BLaER1 treated with 17β-estradiol and CSF1 and Interleukin-3, amounts not matched to agents 10 nM and 100 nM (cell line): ENCODE measurements around the gene FBXO17.

ENCODE experiments used
- H3K27ac ChIP-seq, 11 experiments: shearing (Covaris generic); formaldehyde crosslinking; 2 replicates each; pipeline ENCODE4 v1.8.1; 2022
- H3K27me3 ChIP-seq, 11 experiments: shearing (Covaris generic); formaldehyde crosslinking; 2 replicates each; pipeline ENCODE4 v1.8.1; 2022
- H3K36me3 ChIP-seq, 11 experiments: shearing (Covaris generic); formaldehyde crosslinking; 2 replicates each; pipeline ENCODE4 v1.8.1; 2022
- H3K4me1 ChIP-seq, 10 experiments: shearing (Covaris generic); formaldehyde crosslinking; 2 replicates each; pipeline ENCODE4 v1.8.1; 2022
- H3K4me2 ChIP-seq, 11 experiments: shearing (Covaris generic); formaldehyde crosslinking; 2 replicates each; pipeline ENCODE4 v1.8.1; 2022
- H3K4me3 ChIP-seq, 10 experiments: shearing (Covaris generic); formaldehyde crosslinking; 2 replicates each; pipeline ENCODE4 v1.8.1; 2022
- H3K9ac ChIP-seq, 11 experiments: shearing (Covaris generic); formaldehyde crosslinking; 2 replicates each; pipeline ENCODE4 v1.8.1; 2022
- H3K9me3 ChIP-seq, 11 experiments: shearing (Covaris generic); formaldehyde crosslinking; replicated peaks in 1 of 11; 2 replicates each; pipeline ENCODE4 v1.8.1; 2022
- H4K20me1 ChIP-seq, 11 experiments: shearing (Covaris generic); formaldehyde crosslinking; 2 replicates each; pipeline ENCODE4 v1.8.1; 2022
- Cebpa-rat ChIP-seq, 11 experiments: shearing (Covaris generic); IDR thresholded peaks; 2 replicates each; pipeline ENCODE4 v1.8.1; 2022

FBXO17 gene

DNA sequence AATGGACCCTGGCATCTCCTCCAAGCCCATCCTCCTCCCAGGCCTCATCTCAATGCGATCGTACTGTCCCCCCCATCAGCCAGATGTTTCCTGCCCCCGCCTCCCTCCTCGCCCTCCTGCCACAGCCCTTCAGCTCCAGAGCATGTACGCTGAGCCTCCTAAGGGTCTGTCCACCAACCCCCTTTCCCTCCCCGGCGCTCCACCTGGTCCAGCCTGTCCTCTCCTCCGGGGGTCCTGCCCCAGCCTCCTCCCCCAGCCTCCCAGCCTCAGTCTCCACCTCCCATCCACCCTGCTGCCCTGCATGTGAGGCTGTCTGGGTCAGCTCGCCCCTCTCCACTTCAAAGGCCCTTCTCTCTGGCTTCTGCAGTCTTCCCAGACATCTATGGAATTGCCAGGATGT, 80.6 kb downstream of the FBXO17 start:
- H3K27me3 ChIP-seq = no peaks in the 10 kb centered on the region
- H3K4me3 ChIP-seq = peak overlapping the region in 2 of 10 experiments; percentile 14 to 23; a peak in 3 of 20 replicates
- H3K4me1 ChIP-seq = peaks cover 45 to 66% (median 62%) of the 10 kb centered on the region in 10 experiments
- peaks cover 0 to 41% (median 6%) of the 10 kb centered on the region in 11 experiments; a peak in 7 of 22 replicates for H4K20me1 ChIP-seq
- peaks cover 2 to 45% (median 24%) of the 10 kb centered on the region in 11 experiments; a peak in 18 of 22 replicates for H3K36me3 ChIP-seq
- H3K4me2 ChIP-seq = peak overlapping the region; percentile 57 to 98 (median 85)
- TF ChIP-seq Cebpa-rat (IDR thresholded peaks at IDR 0.05) = no peak
- peak overlapping the region; percentile 38 to 90 (median 61); a peak in 21 of 22 replicates for H3K9ac ChIP-seq
- H3K9me3 ChIP-seq = no peaks in the 10 kb centered on the region
- peak overlapping the region in 8 of 11 experiments; percentile 49 to 77 (median 58); a peak in 17 of 22 replicates for H3K27ac ChIP-seq

- Histone ChIP-seq H3K4me2 (peak overlapping the region in 8 of 11 experiments; percentile 15 to 97 (median 86); a peak in 14 of 22 replicates), H3K27me3 (no peaks in the 10 kb centered on the region), H4K20me1 (peaks cover 0 to 38% (median 3%) of the 10 kb centered on the region in 11 experiments; a peak in 8 of 22 replicates), H3K4me3 (no peak overlapping the region), H3K9ac (peak overlapping the region in 4 of 11 experiments; percentile 33 to 48 (median 37); a peak in 5 of 22 replicates), H3K4me1 (peaks cover 40 to 67% (median 62%) of the 10 kb centered on the region in 10 experiments), H3K27ac (peak overlapping the region in 3 of 11 experiments; percentile 66 to 77 (median 76); a peak in 7 of 22 replicates), H3K36me3 (peaks cover 18 to 61% (median 40%) of the 10 kb centered on the region in 11 experiments), H3K9me3 (no peaks in the 10 kb centered on the region)
- no peak for TF ChIP-seq Cebpa-rat (IDR thresholded peaks at IDR 0.05)
These were observed 82.2 kb downstream of the FBXO17 start for GRCh38 chr19:38893341-38893771.

- Histone ChIP-seq H4K20me1 (peaks cover 0 to 33% (median 3%) of the 10 kb centered on the region in 11 experiments; a peak in 8 of 22 replicates), H3K9me3 (no peaks in the 10 kb centered on the region), H3K4me1 (peaks cover 35 to 65% (median 61%) of the 10 kb centered on the region in 10 experiments), H3K9ac (peak overlapping the region in 2 of 11 experiments; percentile 41 to 48; a peak in 3 of 22 replicates), H3K4me2 (peak overlapping the region in 6 of 11 experiments; percentile 81 to 97 (median 90); a peak in 11 of 22 replicates), H3K27ac (peak overlapping the region in 1 of 11 experiments; percentile 77; a peak in 2 of 22 replicates), H3K4me3 (no peak overlapping the region), H3K36me3 (peaks cover 18 to 66% (median 45%) of the 10 kb centered on the region in 11 experiments), H3K27me3 (no peaks in the 10 kb centered on the region)
- no peak for TF ChIP-seq Cebpa-rat (IDR thresholded peaks at IDR 0.05)
These were observed 82.7 kb downstream of the FBXO17 start for GRCh38 chr19:38892841-38893240.

GRCh38 chr19:38891771-38892170, 83.8 kb downstream of the FBXO17 start:
- TF ChIP-seq Cebpa-rat (IDR thresholded peaks at IDR 0.05) = no peak
- no peaks in the 10 kb centered on the region for H3K9me3 ChIP-seq
- H3K4me1 ChIP-seq = peaks cover 24 to 56% (median 50%) of the 10 kb centered on the region in 10 experiments
- no peaks in the 10 kb centered on the region for H3K27me3 ChIP-seq
- H3K9ac ChIP-seq = no peak overlapping the region
- no peak overlapping the region for H3K4me2 ChIP-seq
- H3K36me3 ChIP-seq = peaks cover 18 to 74% (median 47%) of the 10 kb centered on the region in 11 experiments
- H4K20me1 ChIP-seq = peaks cover 0 to 28% (median 2%) of the 10 kb centered on the region in 11 experiments; a peak in 8 of 22 replicates
- H3K4me3 ChIP-seq = no peak overlapping the region
- H3K27ac ChIP-seq = no peak overlapping the region
